NCI-H187 (cell line): ENCODE results near the gene ALG14.
"Not testable (repeated sequence)": the region's sequence is repeated elsewhere in the genome, so short reads cannot be mapped to it uniquely, and the experiment has no call there.

Source experiments
- DNase-seq, 2 experiments: peaks; one replicate each; lab custom pipeline; 2025; lab: John Stamatoyannopoulos, UW

ALG14 gene

DNA sequence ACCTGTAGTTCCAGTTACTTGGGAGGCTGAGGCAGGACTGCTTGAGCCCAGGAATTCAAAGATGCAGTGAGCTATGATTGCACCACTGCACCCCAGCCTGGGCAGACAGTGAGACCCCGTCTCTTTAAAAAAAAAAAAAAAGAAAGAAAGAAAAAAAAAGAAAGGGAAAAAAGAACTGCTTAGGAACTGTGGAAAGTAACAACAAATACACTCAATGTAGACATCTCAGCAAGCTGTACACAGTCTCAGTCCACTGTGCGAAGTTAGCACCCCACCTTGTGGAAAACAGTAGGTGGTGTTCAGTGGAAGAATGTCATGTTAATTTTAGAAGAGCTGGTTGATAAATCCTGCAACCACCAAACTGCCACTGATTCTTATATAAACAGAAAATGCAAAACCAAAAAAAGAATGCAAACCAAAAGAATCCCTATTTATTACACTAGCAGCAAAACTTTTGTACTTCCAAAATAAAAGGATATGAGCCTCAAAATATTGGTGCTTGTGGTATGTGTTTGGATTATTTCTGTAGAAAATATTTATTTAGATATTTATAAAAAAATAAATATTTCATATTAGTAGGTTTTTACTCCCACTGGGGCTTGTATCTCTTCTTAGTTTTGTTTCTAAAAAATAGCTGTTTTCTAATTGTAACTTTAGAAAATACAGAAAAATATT, 31.1 kb downstream of the ALG14 start:
- peak; percentile 2 to 39 for DNase-seq

- no peak for DNase-seq
Measured at GRCh38 chr1:95040032-95040525, 32.7 kb downstream of the ALG14 start.

- DNase-seq: no peak
Measured at GRCh38 chr1:95039360-95040031, 33.3 kb downstream of the ALG14 start.

GRCh38 chr1:95035536-95035935, 37.2 kb downstream of the ALG14 start:
- DNase-seq: no peak

- no peak for DNase-seq
Measured at GRCh38 chr1:95034506-95034905, 38.2 kb downstream of the ALG14 start.

DNA sequence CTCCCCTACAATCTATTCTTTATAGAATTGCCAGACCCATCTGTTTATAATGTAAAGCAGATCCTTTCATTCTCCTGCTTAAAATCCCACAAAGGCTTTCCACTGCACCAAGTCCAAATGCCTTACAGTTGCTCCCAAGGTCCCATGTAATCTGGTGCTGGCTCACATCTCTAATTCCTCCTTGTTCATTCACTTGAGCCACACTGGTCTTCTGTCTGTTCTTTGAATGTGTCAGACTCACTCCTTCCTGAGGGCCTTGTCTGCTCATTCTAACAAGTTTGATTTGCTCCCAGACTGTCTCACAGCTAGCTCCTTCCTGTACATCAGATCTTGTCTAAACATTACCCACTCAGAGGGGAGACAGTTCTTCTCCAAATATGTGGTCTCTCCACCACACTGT, 38.9 kb downstream of the ALG14 start:
- DNase-seq: no peak

- DNase-seq: no peak
Measured at GRCh38 chr1:95029532-95029931, 43.2 kb downstream of the ALG14 start.

DNA sequence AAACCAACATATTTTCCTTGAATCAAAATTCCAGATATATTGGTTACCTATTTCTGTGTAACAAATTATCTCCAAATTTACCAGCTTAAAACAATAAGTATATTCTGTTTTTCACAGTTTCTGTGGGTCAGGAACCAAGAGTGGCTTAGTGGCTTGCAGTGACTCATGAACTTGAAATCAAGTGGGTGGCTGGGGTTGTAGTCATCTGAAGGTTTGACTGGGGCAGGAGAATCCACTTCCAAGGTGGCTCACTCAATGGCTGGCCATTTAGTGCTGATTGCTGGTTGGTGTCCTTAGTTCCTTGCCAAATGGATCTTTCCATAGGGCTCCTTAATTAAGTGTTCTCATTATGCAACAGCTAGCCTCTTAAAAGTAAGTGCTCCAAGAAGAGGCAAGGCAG, 43.8 kb downstream of the ALG14 start:
- DNase-seq: no peak

- no peak for DNase-seq
Measured at GRCh38 chr1:95027046-95027445, 45.7 kb downstream of the ALG14 start.

- no peak for DNase-seq
Measured at GRCh38 chr1:95023399-95024043, 49.2 kb downstream of the ALG14 start.

DNA sequence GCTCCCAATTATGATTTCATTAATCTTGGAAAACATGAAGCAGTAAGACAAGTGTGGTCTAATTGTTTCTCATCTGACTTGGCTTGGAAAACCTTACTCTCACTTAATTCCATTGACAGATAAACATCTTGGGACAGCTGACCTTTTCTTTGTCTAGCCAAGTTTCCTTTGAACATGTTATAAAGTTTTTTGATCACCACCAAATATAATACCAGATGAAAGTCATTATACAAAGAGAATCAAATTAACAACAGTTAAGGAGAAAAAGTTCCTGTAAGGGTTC, 50.2 kb downstream of the ALG14 start:
- no peak for DNase-seq

DNA sequence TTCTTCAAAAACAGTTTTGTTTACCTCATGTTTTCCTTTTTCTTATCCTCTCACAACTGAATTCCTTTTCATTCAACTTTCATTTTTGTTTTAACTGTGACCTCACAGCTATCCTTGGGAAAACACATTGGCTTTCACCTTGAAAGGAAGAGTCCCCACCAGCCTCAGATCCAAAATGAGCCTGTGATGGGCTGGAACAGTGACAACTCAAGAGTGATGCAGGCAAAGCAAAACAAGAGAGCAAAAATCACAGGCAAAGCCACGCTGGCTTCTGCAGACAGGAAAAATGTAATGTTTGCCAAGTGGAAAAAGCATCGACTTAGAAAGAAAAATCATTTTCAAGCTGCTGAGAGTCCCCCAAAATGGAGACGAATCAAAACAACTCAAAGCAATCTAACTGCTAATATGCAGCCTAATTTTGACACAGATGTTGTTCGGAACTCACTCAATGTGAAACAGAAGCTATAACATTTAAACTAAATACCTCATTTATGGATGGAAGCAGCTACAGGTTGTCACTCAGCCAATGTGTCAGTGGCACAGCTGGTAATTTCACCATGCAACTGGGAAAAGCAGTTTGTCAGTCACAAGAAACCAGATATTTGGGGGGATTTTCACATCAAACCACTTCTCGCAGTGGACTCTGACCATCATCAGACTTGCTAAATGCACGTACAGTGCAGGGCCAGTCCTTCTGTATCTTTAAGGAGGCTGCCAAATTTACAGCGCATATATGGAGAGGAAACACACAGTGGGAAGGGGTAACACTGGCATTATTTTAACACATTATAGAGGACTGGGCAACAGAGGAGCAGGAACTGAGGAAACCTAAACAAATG, 50.7 kb downstream of the ALG14 start:
- no peak for DNase-seq

DNA sequence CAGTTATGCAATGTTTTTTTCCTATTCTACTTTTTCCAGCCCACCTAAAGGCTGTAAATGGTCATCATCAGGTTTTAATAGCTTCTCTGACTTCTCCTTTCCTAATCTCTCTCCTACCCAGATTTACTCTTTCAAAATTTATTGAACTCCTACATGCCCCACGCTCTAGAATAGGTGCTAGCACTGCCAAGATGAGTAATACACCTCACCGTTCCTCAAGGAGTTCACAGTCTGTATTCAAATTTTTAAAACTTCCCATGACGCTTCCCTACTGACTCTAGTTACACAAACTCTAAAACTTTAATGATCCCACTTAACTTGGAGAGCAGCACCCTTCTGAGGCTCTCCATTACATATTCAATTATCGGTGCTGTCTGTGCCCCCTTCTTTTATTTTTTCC, 51.6 kb downstream of the ALG14 start:
- DNase-seq: no peak

DNA sequence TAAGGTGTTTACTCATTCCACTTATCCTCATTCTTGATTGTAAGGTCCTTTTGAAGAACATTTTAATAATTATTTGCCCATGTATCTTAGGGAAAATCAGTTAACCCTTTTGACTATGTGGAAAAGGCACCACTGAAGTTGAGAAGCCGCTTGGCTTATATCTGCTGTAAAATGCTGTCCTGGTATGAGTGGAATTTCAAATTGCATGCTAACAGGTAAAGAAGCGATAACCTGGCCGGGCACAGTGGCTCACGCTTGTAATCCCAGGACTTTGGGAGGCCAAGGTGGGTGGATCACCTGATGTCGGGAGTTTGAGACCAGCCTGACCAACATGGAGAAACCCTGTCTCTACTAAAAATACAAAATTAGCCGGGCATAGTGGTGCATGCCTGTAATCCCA, 53.3 kb downstream of the ALG14 start:
- not testable (repeated sequence) for DNase-seq

- no peak for DNase-seq
Measured at GRCh38 chr1:95018602-95019369, 54.0 kb downstream of the ALG14 start.

GRCh38 chr1:95017775-95018174, 55.0 kb downstream of the ALG14 start:
- peak in 1 of 2 experiments; percentile 7 for DNase-seq

GRCh38 chr1:95015076-95015475, 57.7 kb downstream of the ALG14 start:
- no peak for DNase-seq

- no peak for DNase-seq
Measured at GRCh38 chr1:95013950-95014574, 58.7 kb downstream of the ALG14 start.

DNA sequence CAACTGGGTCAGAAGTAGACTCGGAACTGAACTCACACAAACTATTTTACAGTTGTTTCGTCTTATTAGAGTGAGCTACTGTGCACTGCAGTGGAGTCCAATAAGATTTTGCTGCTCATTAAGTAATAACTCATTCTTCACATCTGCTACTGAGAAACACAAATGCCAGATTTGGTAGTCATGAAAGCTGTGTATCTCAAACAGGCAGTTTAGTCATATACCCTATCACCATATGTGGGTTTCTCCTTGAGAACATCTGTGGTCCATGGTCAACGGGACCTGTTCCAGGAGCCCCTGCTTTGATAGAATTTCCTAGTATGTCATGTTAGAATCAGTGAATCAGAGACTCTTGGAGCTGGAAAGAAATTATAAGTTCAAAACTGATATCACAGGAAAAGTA, 60.4 kb downstream of the ALG14 start:
- DNase-seq: no peak

GRCh38 chr1:95010158-95010557, 62.6 kb downstream of the ALG14 start:
- no peak for DNase-seq

DNA sequence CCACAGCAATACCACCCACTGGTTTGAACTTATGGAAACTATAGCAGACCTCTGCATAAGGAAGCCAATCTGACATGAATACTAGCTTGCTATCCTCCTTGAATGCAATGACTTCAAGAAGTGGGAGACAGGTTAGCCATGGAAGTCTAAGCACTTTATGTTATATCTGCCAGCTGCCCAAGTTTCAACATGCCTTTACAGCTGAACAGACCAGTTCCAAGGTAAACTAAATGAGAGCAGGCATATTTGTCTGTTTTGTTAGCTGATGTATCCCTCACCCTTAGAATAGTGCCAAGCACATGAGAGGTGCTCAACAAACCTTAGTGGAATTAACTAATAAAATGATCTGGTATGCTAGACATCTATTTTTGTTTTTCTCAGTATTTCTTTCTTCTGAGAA, 65.1 kb downstream of the ALG14 start:
- no peak for DNase-seq
